Osteocyte (in vitro differentiated cells): ENCODE measurements around the gene MEGF11. TPM values are rescaled to one million over a fixed set of nuclear protein-coding genes. Genes with fewer than 3 reads are reported as not detected.
A peak's percentile ranks its signal among the peaks of the same experiment; 100 is the strongest.

Experiments
- DNase-seq: peaks from one replicate; pipeline ENCODE4 v3.0.0; 2021; ENCODE audit warnings: mixed read lengths; ENCODE audit not compliant: unreplicated experiment; ENCODE audit errors: extremely low spot score
- H3K27ac Mint-ChIP-seq: one replicate; pipeline ENCODE4 v1.8.0; 2021; ENCODE audit warnings: mild to moderate bottlenecking, mixed read lengths; ENCODE audit not compliant: unreplicated experiment
- H3K27me3 Mint-ChIP-seq: one replicate; pipeline ENCODE4 v1.8.0; 2021; ENCODE audit warnings: mixed read lengths; ENCODE audit not compliant: unreplicated experiment
- H3K36me3 Mint-ChIP-seq: one replicate; pipeline ENCODE4 v1.8.0; 2021; ENCODE audit warnings: mixed read lengths; ENCODE audit not compliant: unreplicated experiment
- H3K4me1 Mint-ChIP-seq: one replicate; pipeline ENCODE4 v1.8.0; 2021; ENCODE audit warnings: mixed read lengths; ENCODE audit not compliant: unreplicated experiment
- H3K4me3 Mint-ChIP-seq: one replicate; pipeline ENCODE4 v1.8.0; 2021; ENCODE audit warnings: mild to moderate bottlenecking, moderate library complexity, mixed read lengths; ENCODE audit not compliant: unreplicated experiment
- H3K9me3 Mint-ChIP-seq: one replicate; pipeline ENCODE4 v1.8.0; 2021; ENCODE audit warnings: mixed read lengths; ENCODE audit not compliant: unreplicated experiment
- total RNA-seq: library from RNA; stranded (reverse); gene quantifications from 2 replicates; pipeline ENCODE4 v1.2.1, GENCODE V29; 2021
- TF ChIP-seq, protein P1 (sequence below): fragments of 200-600 bp; sonication (generic); IDR thresholded peaks from 2 replicates; pipeline ENCODE4 v1.5.0; 2021; ENCODE audit warnings: antibody characterized with exemption, mild to moderate bottlenecking, moderate library complexity

MEGF11 gene
- total RNA-seq, 1 donor from 2014 or later = not detected

GRCh38 chr15:66252685-66253417 is 699 bp downstream of the MEGF11 start:
- DNase-seq = no peak
- TF ChIP-seq, protein P1, sequence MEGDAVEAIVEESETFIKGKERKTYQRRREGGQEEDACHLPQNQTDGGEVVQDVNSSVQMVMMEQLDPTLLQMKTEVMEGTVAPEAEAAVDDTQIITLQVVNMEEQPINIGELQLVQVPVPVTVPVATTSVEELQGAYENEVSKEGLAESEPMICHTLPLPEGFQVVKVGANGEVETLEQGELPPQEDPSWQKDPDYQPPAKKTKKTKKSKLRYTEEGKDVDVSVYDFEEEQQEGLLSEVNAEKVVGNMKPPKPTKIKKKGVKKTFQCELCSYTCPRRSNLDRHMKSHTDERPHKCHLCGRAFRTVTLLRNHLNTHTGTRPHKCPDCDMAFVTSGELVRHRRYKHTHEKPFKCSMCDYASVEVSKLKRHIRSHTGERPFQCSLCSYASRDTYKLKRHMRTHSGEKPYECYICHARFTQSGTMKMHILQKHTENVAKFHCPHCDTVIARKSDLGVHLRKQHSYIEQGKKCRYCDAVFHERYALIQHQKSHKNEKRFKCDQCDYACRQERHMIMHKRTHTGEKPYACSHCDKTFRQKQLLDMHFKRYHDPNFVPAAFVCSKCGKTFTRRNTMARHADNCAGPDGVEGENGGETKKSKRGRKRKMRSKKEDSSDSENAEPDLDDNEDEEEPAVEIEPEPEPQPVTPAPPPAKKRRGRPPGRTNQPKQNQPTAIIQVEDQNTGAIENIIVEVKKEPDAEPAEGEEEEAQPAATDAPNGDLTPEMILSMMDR = no peak
- H3K27me3 Mint-ChIP-seq = peaks cover 78% of the 10 kb centered on the region
- H3K4me1 Mint-ChIP-seq = peaks cover 17% of the 10 kb centered on the region
- peak overlapping the region; percentile 76 for H3K4me3 Mint-ChIP-seq
- no peak overlapping the region for H3K27ac Mint-ChIP-seq
- no peaks in the 10 kb centered on the region for H3K36me3 Mint-ChIP-seq
- H3K9me3 Mint-ChIP-seq = no peaks in the 10 kb centered on the region

- TF ChIP-seq, protein P1 = peak; percentile 75
- no peak overlapping the region for H3K27ac Mint-ChIP-seq
- H3K4me3 Mint-ChIP-seq = peak overlapping the region; percentile 76
- peaks cover 17% of the 10 kb centered on the region for H3K4me1 Mint-ChIP-seq
- peaks cover 78% of the 10 kb centered on the region for H3K27me3 Mint-ChIP-seq
- H3K36me3 Mint-ChIP-seq = no peaks in the 10 kb centered on the region
- no peaks in the 10 kb centered on the region for H3K9me3 Mint-ChIP-seq
- DNase-seq = peak; percentile 89
Measured at GRCh38 chr15:66251790-66252684, 1.5 kb downstream of the MEGF11 start.

GRCh38 chr15:66251065-66251789 is 2.3 kb downstream of the MEGF11 start:
- peaks cover 17% of the 10 kb centered on the region for H3K4me1 Mint-ChIP-seq
- H3K9me3 Mint-ChIP-seq = no peaks in the 10 kb centered on the region
- H3K4me3 Mint-ChIP-seq = no peak overlapping the region
- H3K27ac Mint-ChIP-seq = no peak overlapping the region
- DNase-seq = no peak
- TF ChIP-seq, protein P1 = no peak
- peaks cover 75% of the 10 kb centered on the region for H3K27me3 Mint-ChIP-seq
- no peaks in the 10 kb centered on the region for H3K36me3 Mint-ChIP-seq

DNA sequence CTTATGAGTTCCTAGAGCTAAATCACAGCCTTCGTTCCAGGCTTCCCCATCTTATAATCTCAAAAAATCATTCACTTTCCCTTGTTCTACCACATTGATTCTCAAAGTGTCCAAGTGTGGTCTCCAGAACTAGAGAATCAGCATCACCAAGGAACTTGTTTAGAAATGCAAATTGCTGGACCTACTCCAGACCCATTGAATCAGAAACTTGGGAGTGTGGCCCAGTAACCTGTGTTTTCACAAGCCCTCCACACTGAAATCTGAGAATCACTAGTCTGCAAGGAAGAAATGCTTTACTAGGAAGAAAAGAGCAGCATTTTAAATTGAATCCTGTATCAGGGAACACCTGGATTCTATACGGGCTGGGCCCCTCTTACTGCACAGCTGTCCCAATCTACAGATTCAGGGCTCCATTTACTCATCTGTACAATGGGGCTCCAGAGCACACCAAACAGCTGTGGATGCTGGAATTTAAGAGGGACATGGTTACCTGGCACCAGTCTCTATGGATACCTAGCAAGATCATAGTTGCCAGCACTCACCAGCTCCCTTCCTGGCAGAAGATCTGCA is 3.9 kb downstream of the MEGF11 start:
- Mint-ChIP-seq H3K27ac (no peak overlapping the region), H3K4me3 (no peak overlapping the region), H3K27me3 (peaks cover 69% of the 10 kb centered on the region), H3K36me3 (no peaks in the 10 kb centered on the region), H3K4me1 (peaks cover 17% of the 10 kb centered on the region), H3K9me3 (no peaks in the 10 kb centered on the region)
- no peak for DNase-seq
- TF ChIP-seq, protein P1 = no peak
